CD14-positive monocyte (primary cell): ENCODE results near the gene TTC19. TPM values are rescaled to one million over a fixed set of nuclear protein-coding genes. Genes with fewer than 3 reads are reported as not detected.

Experiments
- DNase-seq, 3 donors: peaks; one replicate each; pipeline ENCODE4 v3.0.0-alpha.2; 2011 to 2022
- H2AFZ ChIP-seq: 2 replicates; pipeline ENCODE4 v1.6.0; 2012; ENCODE audit warnings: mild to moderate bottlenecking, low read depth, low read length, inconsistent platforms; ENCODE audit not compliant: insufficient read depth, poor library complexity, severe bottlenecking
- H3K27ac ChIP-seq, 2 donors: 1 replicate in 1 of 2; 2 replicates in 1 of 2; pipeline ENCODE4 v1.5.1; 2012 to 2013; ENCODE audit warnings: low read length in 2 of 2, control low read depth in 1 of 2, inconsistent platforms in 1 of 2, low read depth in 1 of 2, mild to moderate bottlenecking in 1 of 2
- H3K27me3 ChIP-seq, 2 donors: one replicate each; pipeline versions ENCODE4 v1.6.0 to v1.6.1; 2011 to 2013; ENCODE audit warnings: low read length in 2 of 2; ENCODE audit not compliant: control insufficient read depth in 2 of 2, insufficient read depth in 2 of 2
- H3K36me3 ChIP-seq, 2 donors: replicated peaks in 1 of 2; 1 replicate in 1 of 2; 2 replicates in 1 of 2; pipeline versions ENCODE4 v1.5.1 to v1.6.1; 2012 to 2013; ENCODE audit warnings: low read length in 2 of 2, control low read depth in 1 of 2, inconsistent platforms in 1 of 2, mild to moderate bottlenecking in 1 of 2; ENCODE audit not compliant: insufficient read depth in 2 of 2, control insufficient read depth in 1 of 2
- H3K4me1 ChIP-seq, 2 donors: 1 replicate in 1 of 2; 2 replicates in 1 of 2; pipeline versions ENCODE4 v1.5.1 to v1.6.1; 2012 to 2013; ENCODE audit warnings: low read length in 2 of 2, control low read depth in 1 of 2, inconsistent platforms in 1 of 2, mild to moderate bottlenecking in 1 of 2, moderate library complexity in 1 of 2; ENCODE audit not compliant: insufficient read depth in 2 of 2, control insufficient read depth in 1 of 2
- H3K4me2 ChIP-seq: replicated peaks from 2 replicates; pipeline ENCODE3; 2012; ENCODE audit warnings: low read length, moderate library complexity, mild to moderate bottlenecking; ENCODE audit not compliant: poor library complexity, severe bottlenecking; ENCODE audit errors: extremely low read depth
- H3K4me3 ChIP-seq, 3 experiments: fragments of 200-600 bp in 1 of 3; sonication (generic) in 1 of 3; replicated peaks in 1 of 3; 1 replicate in 2 of 3; 2 replicates in 1 of 3; pipeline ENCODE4 v1.5.1; 2011 to 2013; ENCODE audit warnings: low read length in 3 of 3, mild to moderate bottlenecking in 3 of 3, control low read depth in 2 of 3, low read depth in 2 of 3, inconsistent platforms in 1 of 3, moderate library complexity in 1 of 3
- H3K79me2 ChIP-seq: 2 replicates; pipeline ENCODE4 v1.6.0; 2012; ENCODE audit warnings: mild to moderate bottlenecking, control low read depth, inconsistent platforms, low read length, moderate library complexity; ENCODE audit not compliant: insufficient read depth
- H3K9ac ChIP-seq: 2 replicates; pipeline ENCODE4 v1.6.0; 2017; ENCODE audit warnings: low read length, mild to moderate bottlenecking; ENCODE audit not compliant: insufficient read depth, poor library complexity, severe bottlenecking
- H3K9me3 ChIP-seq, 2 donors: replicated peaks in 1 of 2; 1 replicate in 1 of 2; 2 replicates in 1 of 2; pipeline versions ENCODE4 v1.5.1 to v1.6.1; 2012 to 2013; ENCODE audit warnings: low read length in 2 of 2, control low read depth in 1 of 2; ENCODE audit not compliant: control insufficient read depth in 1 of 2, insufficient read depth in 1 of 2
- H4K20me1 ChIP-seq: 2 replicates; pipeline ENCODE4 v1.6.0; 2012; ENCODE audit warnings: mild to moderate bottlenecking, low read length, control low read depth, moderate library complexity; ENCODE audit not compliant: insufficient read depth
- H3K27ac Mint-ChIP-seq, 7 donors: one replicate each; pipeline ENCODE4 v1.8.0; 2020; ENCODE audit warnings: mild to moderate bottlenecking in 7 of 7, mixed read lengths in 7 of 7, moderate library complexity in 6 of 7, inconsistent platforms in 2 of 7
- H3K27me3 Mint-ChIP-seq, 3 donors: one replicate each; pipeline ENCODE4 v1.8.0; 2021 to 2022; ENCODE audit warnings: low read depth in 3 of 3, mild to moderate bottlenecking in 3 of 3, mixed read lengths in 3 of 3, moderate library complexity in 3 of 3, inconsistent platforms in 1 of 3
- H3K36me3 Mint-ChIP-seq, 2 donors: one replicate each; pipeline ENCODE4 v1.8.0; 2020; ENCODE audit warnings: mixed read lengths in 2 of 2, inconsistent platforms in 1 of 2, mild to moderate bottlenecking in 1 of 2
- H3K4me1 Mint-ChIP-seq: one replicate; pipeline ENCODE4 v1.8.0; 2020; ENCODE audit warnings: mild to moderate bottlenecking, mixed read lengths
- H3K4me3 Mint-ChIP-seq, 2 donors: one replicate each; pipeline ENCODE4 v1.8.0; 2020; ENCODE audit warnings: mild to moderate bottlenecking in 2 of 2, mixed read lengths in 2 of 2, moderate library complexity in 1 of 2
- H3K9me3 Mint-ChIP-seq, 7 donors: one replicate each; pipeline ENCODE4 v1.8.0; 2020 to 2022; ENCODE audit warnings: mixed read lengths in 7 of 7, mild to moderate bottlenecking in 6 of 7, moderate library complexity in 6 of 7, inconsistent platforms in 2 of 7
- CTCF ChIP-seq: fragments of 200-600 bp; IDR thresholded peaks from one replicate; pipeline ENCODE4 v1.8.0; 2022; ENCODE audit warnings: antibody characterized with exemption, mild to moderate bottlenecking
- whole genome bisulfite sequencing: methylation state at CpG from one replicate; pipeline ENCODE4 v1.1.5; 2013; ENCODE audit warnings: missing lambda C conversion rate; ENCODE audit not compliant: insufficient coverage; 5-methylcytosine and 5-hydroxymethylcytosine counted together
- intact Hi-C, 2 donors: fragments of 100-400 bp; cut with micrococcal nuclease; formaldehyde crosslinking; loops; one replicate each; pipeline versions ENCODE4 v1.15.0 to v1.15.1; 2023
- polyA plus RNA-seq, 3 donors: library from polyadenylated mRNA; depleted of rRNA in 1 of 3; unstranded in 2 of 3; stranded (reverse) in 1 of 3; fragments of 300-500 nt in 2 of 3; fragments of >200 nt in 1 of 3; fragmentation: Illumina TruSeq in 2 of 3; gene quantifications; 1 replicate in 2 of 3; 2 replicates in 1 of 3; pipeline ENCODE4 v1.2.3, GENCODE V29; 2012 to 2021

Gene TTC19
- polyA plus RNA-seq, 3 donors: 7.6 to 22.2 (median 20.6) TPM

GRCh38 chr17:16048811-16049449, 49.3 kb downstream of the TTC19 start:
- H3K4me1 ChIP-seq: no peaks in the 10 kb centered on the region
- DNase-seq: no peak
- no peaks in the 10 kb centered on the region for H3K79me2 ChIP-seq
- 96% methylated on average over 8 of the region's 14 CpGs for WGBS
- peaks cover 23% of the 10 kb centered on the region for H4K20me1 ChIP-seq
- no peak overlapping the region for H3K4me3 ChIP-seq
- no peak overlapping the region for H2AFZ ChIP-seq
- H3K4me1 Mint-ChIP-seq: no peaks in the 10 kb centered on the region
- TF ChIP-seq CTCF: no peak
- H3K36me3 Mint-ChIP-seq: peaks cover 61 to 90% of the 10 kb centered on the region in 2 donors
- peak overlapping the region in 1 of 7 donors; percentile 14 for H3K27ac Mint-ChIP-seq
- intact Hi-C loops: no loop called here
- H3K27me3 ChIP-seq: no peaks in the 10 kb centered on the region
- H3K4me3 Mint-ChIP-seq: no peak overlapping the region
- H3K27me3 Mint-ChIP-seq: peaks cover 0 to 1% (median 0%) of the 10 kb centered on the region in 3 donors
- peaks cover 68 to 97% of the 10 kb centered on the region in 2 donors for H3K36me3 ChIP-seq
- H3K27ac ChIP-seq: no peak overlapping the region
- no peak overlapping the region for H3K4me2 ChIP-seq
- peaks cover 0 to 1% (median 0%) of the 10 kb centered on the region in 7 donors for H3K9me3 Mint-ChIP-seq
- H3K9ac ChIP-seq: no peak overlapping the region
- H3K9me3 ChIP-seq: no peaks in the 10 kb centered on the region

- H3K27me3 ChIP-seq: no peaks in the 10 kb centered on the region
- H3K79me2 ChIP-seq: no peaks in the 10 kb centered on the region
- no peak overlapping the region for H3K9ac ChIP-seq
- WGBS: 100% methylated on average over 2 of the region's 6 CpGs
- H2AFZ ChIP-seq: no peak overlapping the region
- no peaks in the 10 kb centered on the region for H3K4me1 ChIP-seq
- H4K20me1 ChIP-seq: peaks cover 12% of the 10 kb centered on the region
- Mint-ChIP-seq H3K27me3 (no peaks in the 10 kb centered on the region), H3K9me3 (peaks cover 0 to 2% (median 0%) of the 10 kb centered on the region in 7 donors), H3K27ac (peak overlapping the region in 1 of 7 donors; percentile 6), H3K36me3 (peaks cover 67 to 93% of the 10 kb centered on the region in 2 donors), H3K4me3 (no peak overlapping the region), H3K4me1 (no peaks in the 10 kb centered on the region)
- H3K4me2 ChIP-seq: no peak overlapping the region
- DNase-seq: no peak
- peaks cover 59 to 97% of the 10 kb centered on the region in 2 donors for H3K36me3 ChIP-seq
- H3K4me3 ChIP-seq: no peak overlapping the region
- no peak for TF ChIP-seq CTCF
- intact Hi-C loops: no loop called here
- H3K27ac ChIP-seq: no peak overlapping the region
- H3K9me3 ChIP-seq: no peaks in the 10 kb centered on the region
Observed at GRCh38 chr17:16050844-16051243, 51.2 kb downstream of the TTC19 start.
